SW 1271 (cell line): ENCODE data around the gene SLC46A2.

Experiments used
- DNase-seq, 2 experiments: peaks; one replicate each; lab custom pipeline; 2025; lab: John Stamatoyannopoulos, UW

SLC46A2 gene

GRCh38 chr9:112890106-112891081, at the start of gene SLC46A2:
Gene SLC46A2, minus strand, starts transcription at chr9:112890876. Its CDS starts 195 bp downstream, at chr9:112890681.
- no peak for DNase-seq

GRCh38 chr9:112939418-112939817, 48.7 kb upstream of the SLC46A2 start:
- DNase-seq: no peak

- DNase-seq: no peak
Observed at GRCh38 chr9:112933696-112934095, 43.0 kb upstream of the SLC46A2 start.

GRCh38 chr9:112925058-112925641, 34.5 kb upstream of the SLC46A2 start:
- no peak for DNase-seq

GRCh38 chr9:112921549-112921948, 30.9 kb upstream of the SLC46A2 start:
- peak in 1 of 2 experiments; percentile 35 for DNase-seq

- no peak for DNase-seq
Observed at GRCh38 chr9:112917987-112918362, 27.3 kb upstream of the SLC46A2 start.

GRCh38 chr9:112917047-112917986, 26.6 kb upstream of the SLC46A2 start:
- no peak for DNase-seq

GRCh38 chr9:112914524-112914923, 23.8 kb upstream of the SLC46A2 start:
- DNase-seq: no peak

GRCh38 chr9:112913326-112913725, 22.6 kb upstream of the SLC46A2 start:
- DNase-seq: no peak

GRCh38 chr9:112912636-112913035, 22.0 kb upstream of the SLC46A2 start:
- DNase-seq: no peak

- no peak for DNase-seq
Observed at GRCh38 chr9:112911736-112912135, 21.1 kb upstream of the SLC46A2 start.

GRCh38 chr9:112905084-112905483, 14.4 kb upstream of the SLC46A2 start:
- DNase-seq: no peak

- DNase-seq: no peak
Observed at GRCh38 chr9:112900901-112901300, 10.2 kb upstream of the SLC46A2 start.

GRCh38 chr9:112900488-112900887, 9.8 kb upstream of the SLC46A2 start:
- no peak for DNase-seq

- no peak for DNase-seq
Observed at GRCh38 chr9:112898872-112899311, 8.2 kb upstream of the SLC46A2 start.

- DNase-seq: no peak
Observed at GRCh38 chr9:112896131-112896530, 5.5 kb upstream of the SLC46A2 start.

GRCh38 chr9:112894699-112895098, 4.0 kb upstream of the SLC46A2 start:
- DNase-seq: no peak

GRCh38 chr9:112894041-112894440, 3.4 kb upstream of the SLC46A2 start:
- no peak for DNase-seq

GRCh38 chr9:112892981-112893380, 2.3 kb upstream of the SLC46A2 start:
- DNase-seq: no peak

GRCh38 chr9:112891521-112891920, 845 bp upstream of the SLC46A2 start:
- DNase-seq: no peak

- no peak for DNase-seq
Observed at GRCh38 chr9:112887381-112887780, 3.3 kb downstream of the SLC46A2 start.

- no peak for DNase-seq
Observed at GRCh38 chr9:112886351-112886750, 4.3 kb downstream of the SLC46A2 start.
